ENCODE results near the gene ELOVL1. TPM values are rescaled to one million over a fixed set of nuclear protein-coding genes. Genes with fewer than 3 reads are reported as not detected.

The ELOVL1 gene
- total RNA-seq, 1 experiment from 2014 or later = 21.6 TPM

GRCh38 chr1:43363283-43363934, 4.4 kb downstream of the ELOVL1 start:
- H2BK5ac ChIP-seq (ENCODE audit: insufficient read length, low read length) = no peak overlapping the region
- H2BK20ac ChIP-seq (ENCODE audit: low read depth, low read length, poor library complexity, severe bottlenecking) = no peak overlapping the region
- Mint-ChIP-seq H3K27ac (peak overlapping the region; percentile 2 to 93 (median 8); a peak in 4 of 7 replicates), H3K36me3 (ENCODE audit: insufficient read depth in 1 of 3, low read depth in 3 of 3) (peaks cover 47 to 58% (median 55%) of the 10 kb centered on the region in 3 experiments), H3K27me3 (ENCODE audit: low read depth) (no peaks in the 10 kb centered on the region), H3K4me3 (no peak overlapping the region), H3K4me1 (peaks cover 43 to 56% of the 10 kb centered on the region in 2 experiments), H3K9me3 (no peaks in the 10 kb centered on the region; a peak in 1 of 5 replicates)
- no peak overlapping the region for H4K91ac ChIP-seq (ENCODE audit: insufficient read length, low read depth, low read length)
- no peak overlapping the region for H3K14ac ChIP-seq (ENCODE audit: insufficient read depth, low read length)
- DNase-seq = no peak
- H2BK15ac ChIP-seq (ENCODE audit: low read depth, low read length) = no peak overlapping the region
- no peak overlapping the region for H3T11ph ChIP-seq (ENCODE audit: low read length)
- no peak overlapping the region for H3K4me2 ChIP-seq (ENCODE audit: insufficient read depth, insufficient read length, low read length)
- H2BK120ac ChIP-seq (ENCODE audit: low read depth, low read length, poor library complexity, severe bottlenecking) = no peak overlapping the region
- no peak for TF ChIP-seq CTCF (conservative IDR thresholded peaks at IDR 0.05)
- H3K4ac ChIP-seq (ENCODE audit: low read depth, low read length) = no peak overlapping the region
- no peak overlapping the region for H3K18ac ChIP-seq (ENCODE audit: insufficient read length, low read depth, low read length)
- H4K8ac ChIP-seq (replicated peaks; ENCODE audit: insufficient read length, low read depth, low read length) = no peak overlapping the region
- H2BK12ac ChIP-seq (ENCODE audit: insufficient read length, low read depth, low read length) = no peak overlapping the region
- peaks cover 14% of the 10 kb centered on the region for H3K79me1 ChIP-seq (ENCODE audit: insufficient read depth, low read depth, low read length, poor library complexity, severe bottlenecking)
- peaks cover 6% of the 10 kb centered on the region; the same call in 1 of the 2 replicates for H3K4me1 ChIP-seq (ENCODE audit: insufficient read depth, low read length)
- H3K9me3 ChIP-seq (ENCODE audit: control insufficient read depth, low read depth, low read length) = no peaks in the 10 kb centered on the region
- H3K23me2 ChIP-seq (ENCODE audit: insufficient read length, low read depth, low read length, poor library complexity, severe bottlenecking) = peaks cover 15% of the 10 kb centered on the region
- H3K9ac ChIP-seq (ENCODE audit: extremely low read depth, insufficient read length, low read length) = no peak overlapping the region
- H4K5ac ChIP-seq (ENCODE audit: insufficient read length, low read depth, low read length) = no peak overlapping the region
- WGBS (ENCODE audit: extremely low coverage, insufficient read length, low lambda C conversion rate) = no CpG with 5 or more reads among the region's 9 CpGs
- H3K27ac ChIP-seq (ENCODE audit: insufficient read length, low read depth, low read length) = no peak overlapping the region
- H2AFZ ChIP-seq (ENCODE audit: low read length) = no peak overlapping the region
- no peak overlapping the region for H2AK5ac ChIP-seq (ENCODE audit: insufficient read length, low read length)
- no peak overlapping the region for H3K23ac ChIP-seq (ENCODE audit: insufficient read length, low read depth, low read length)
- H4K20me1 ChIP-seq (ENCODE audit: control insufficient read depth, insufficient read depth, insufficient read length) = no peaks in the 10 kb centered on the region
- no peaks in the 10 kb centered on the region for H3K27me3 ChIP-seq (ENCODE audit: insufficient read depth, low read length)
- H3K56ac ChIP-seq (ENCODE audit: insufficient read length, low read depth, low read length) = no peak overlapping the region
- peaks cover 15% of the 10 kb centered on the region; the same call in 1 of the 2 replicates for H3K79me2 ChIP-seq (ENCODE audit: insufficient read depth, low read length)
